Tibial nerve (tissue), 4 donors: Measurements from ENCODE around the gene ANOS1. TPM values are rescaled to one million over a fixed set of nuclear protein-coding genes. Genes with fewer than 3 reads are reported as not detected.

Experiments used
- DNase-seq, 2 donors: peaks; one replicate each; pipeline ENCODE4 v3.0.0-alpha.2; 2019; ENCODE audit warnings: low spot score in 2 of 2
- H3K27ac ChIP-seq, 4 donors: fragments of 200-600 bp; sonication (generic) in 3 of 4; one replicate each; pipeline ENCODE4 v1.5.1; 2017 to 2019; ENCODE audit warnings: mild to moderate bottlenecking in 1 of 4
- H3K27me3 ChIP-seq, 2 donors: fragments of 200-600 bp; sonication (generic) in 1 of 2; one replicate each; pipeline versions ENCODE4 v1.5.1 to v1.6.0; 2017 to 2019
- H3K36me3 ChIP-seq, 3 donors: fragments of 200-600 bp; sonication (generic); one replicate each; pipeline ENCODE4 v1.5.1; 2018 to 2019
- H3K4me1 ChIP-seq, 4 donors: fragments of 200-600 bp; sonication (generic) in 3 of 4; one replicate each; pipeline ENCODE4 v1.5.1; 2017 to 2019
- H3K4me3 ChIP-seq, 4 donors: fragments of 200-600 bp; sonication (generic) in 3 of 4; one replicate each; pipeline ENCODE4 v1.5.1; 2017 to 2019; ENCODE audit warnings: mild to moderate bottlenecking in 1 of 4, moderate library complexity in 1 of 4
- H3K9me3 ChIP-seq, 4 donors: fragments of 200-600 bp; sonication (generic) in 3 of 4; one replicate each; pipeline ENCODE4 v1.5.1; 2017 to 2019
- CTCF ChIP-seq, 5 experiments: fragments of 200-600 bp in 3 of 5; fragments of 450-650 bp in 2 of 5; sonication (generic) in 3 of 5; IDR thresholded peaks; one replicate each; pipeline ENCODE4 v1.5.1; 2016 to 2019; ENCODE audit warnings: antibody characterized with exemption in 5 of 5, mild to moderate bottlenecking in 3 of 5, moderate library complexity in 2 of 5
- EP300 ChIP-seq, 2 donors: sonication (generic); formaldehyde crosslinking; IDR thresholded peaks; one replicate each; pipeline ENCODE4 v1.6.1; 2017; ENCODE audit warnings: antibody characterized with exemption in 2 of 2, mild to moderate bottlenecking in 1 of 2
- POLR2A ChIP-seq, 2 donors: fragments of 450-650 bp; IDR thresholded peaks; one replicate each; pipeline ENCODE4 v1.6.1; 2017; ENCODE audit warnings: antibody characterized with exemption in 2 of 2, mild to moderate bottlenecking in 2 of 2, moderate library complexity in 2 of 2
- WGBS, 2 donors: methylation state at CpG; one replicate each; pipeline ENCODE4 v1.1.5; 2018; 5-methylcytosine and 5-hydroxymethylcytosine counted together
- total RNA-seq, 4 donors: library from RNA; depleted of rRNA; stranded (reverse); fragments of >200 nt; gene quantifications; one replicate each; pipeline ENCODE4 v1.1.0, GENCODE V29; 2016

Gene ANOS1
- total RNA-seq, 4 donors from 2014 or later: 7.5 to 14.4 (median 10.9) TPM

DNA sequence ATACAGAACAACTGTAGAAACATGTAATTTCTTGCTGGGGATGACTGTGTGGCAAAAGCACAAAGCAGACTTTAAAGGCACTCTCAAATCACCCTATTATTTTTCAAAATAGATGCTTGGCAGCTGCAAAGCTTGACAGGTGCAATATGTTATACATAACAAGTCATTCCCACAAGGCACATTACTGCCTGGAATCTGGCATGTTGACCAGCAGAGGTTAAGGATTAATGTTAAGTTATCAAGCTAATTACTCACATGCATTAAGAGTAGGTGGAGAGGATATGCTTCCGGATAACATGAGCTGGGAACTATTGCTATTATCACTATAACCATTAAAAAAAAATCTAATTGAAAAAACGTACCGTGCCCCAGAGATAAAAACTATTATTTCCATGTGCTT lies 17.8 kb downstream of the ANOS1 start:
- Histone ChIP-seq H3K27me3 (no peaks in the 10 kb centered on the region), H3K4me1 (no peaks in the 10 kb centered on the region), H3K36me3 (no peaks in the 10 kb centered on the region), H3K9me3 (no peaks in the 10 kb centered on the region), H3K4me3 (no peak overlapping the region), H3K27ac (no peak overlapping the region)
- TF ChIP-seq EP300 (IDR thresholded peaks at IDR 0.05) (no peak), CTCF (IDR thresholded peaks at IDR 0.05) (no peak), POLR2A (IDR thresholded peaks at IDR 0.05) (no peak)
- 58 to 62% methylated on average over 3 of the region's 3 CpGs for WGBS, 2 donors
- DNase-seq: no peak

DNA sequence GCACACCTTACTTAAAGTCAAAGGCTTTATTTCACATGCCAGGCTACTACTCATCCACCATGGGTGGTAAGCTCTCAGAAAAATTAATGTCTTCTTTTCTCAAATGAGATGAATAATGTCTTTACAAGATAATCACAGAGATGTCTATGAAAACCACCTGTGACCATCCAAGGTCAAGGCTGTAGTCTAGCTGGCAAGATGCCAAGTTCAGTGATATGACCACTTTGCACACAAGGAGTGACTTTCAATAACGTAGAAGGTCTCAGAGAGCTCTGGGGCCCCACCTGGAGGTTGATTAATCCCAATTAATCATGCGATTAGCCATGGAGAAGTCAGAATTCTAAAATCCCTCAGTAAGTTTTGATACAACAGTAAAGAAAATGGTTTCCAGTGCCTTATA lies 20.5 kb downstream of the ANOS1 start:
- Histone ChIP-seq H3K4me1 (no peaks in the 10 kb centered on the region), H3K36me3 (no peaks in the 10 kb centered on the region), H3K9me3 (no peaks in the 10 kb centered on the region), H3K27me3 (no peaks in the 10 kb centered on the region), H3K27ac (no peak overlapping the region), H3K4me3 (no peak overlapping the region)
- TF ChIP-seq EP300 (IDR thresholded peaks at IDR 0.05) (no peak), CTCF (IDR thresholded peaks at IDR 0.05) (no peak), POLR2A (IDR thresholded peaks at IDR 0.05) (no peak)
- 77 to 78% methylated on average over 2 of the region's 2 CpGs for WGBS, 2 donors
- DNase-seq: no peak

GRCh38 chrX:8704184-8704583 lies 27.8 kb downstream of the ANOS1 start:
- no peak overlapping the region for H3K27ac ChIP-seq
- H3K36me3 ChIP-seq: no peaks in the 10 kb centered on the region
- H3K9me3 ChIP-seq: no peaks in the 10 kb centered on the region
- no peak for DNase-seq
- H3K4me1 ChIP-seq: no peaks in the 10 kb centered on the region
- 75 to 85% methylated on average over 2 of the region's 2 CpGs for WGBS, 2 donors
- H3K27me3 ChIP-seq: no peaks in the 10 kb centered on the region
- TF ChIP-seq POLR2A (IDR thresholded peaks at IDR 0.05) (no peak), CTCF (IDR thresholded peaks at IDR 0.05) (no peak), EP300 (IDR thresholded peaks at IDR 0.05) (no peak)
- no peak overlapping the region for H3K4me3 ChIP-seq

DNA sequence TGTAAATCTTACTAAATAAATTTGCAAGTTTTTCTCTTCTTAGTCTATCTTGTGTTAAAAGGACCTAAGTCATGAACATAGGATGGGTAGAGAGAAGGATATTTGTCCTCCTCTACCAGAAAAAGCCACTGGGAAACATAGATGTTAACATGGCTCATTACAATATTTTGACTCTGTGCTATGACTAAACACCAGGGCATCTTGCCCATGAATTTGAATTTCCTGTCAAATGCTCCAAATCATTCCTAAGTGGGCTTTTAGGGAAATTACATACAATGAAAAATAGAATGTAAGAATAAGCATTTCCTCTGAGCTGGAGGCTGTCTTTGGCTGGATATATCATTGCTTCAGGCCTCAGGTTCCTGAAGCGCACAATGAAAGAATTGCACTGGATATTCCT lies 39.1 kb downstream of the ANOS1 start:
- WGBS, 2 donors: 89 to 92% methylated on average over 1 of the region's 1 CpG
- Histone ChIP-seq H3K9me3 (no peaks in the 10 kb centered on the region), H3K4me1 (peaks cover 0 to 4% (median 0%) of the 10 kb centered on the region in 4 donors), H3K27ac (no peak overlapping the region), H3K36me3 (no peaks in the 10 kb centered on the region), H3K4me3 (no peak overlapping the region), H3K27me3 (no peaks in the 10 kb centered on the region)
- TF ChIP-seq CTCF (IDR thresholded peaks at IDR 0.05): no peak
- no peak for TF ChIP-seq POLR2A (IDR thresholded peaks at IDR 0.05)
- TF ChIP-seq EP300 (IDR thresholded peaks at IDR 0.05): no peak
- DNase-seq: no peak

DNA sequence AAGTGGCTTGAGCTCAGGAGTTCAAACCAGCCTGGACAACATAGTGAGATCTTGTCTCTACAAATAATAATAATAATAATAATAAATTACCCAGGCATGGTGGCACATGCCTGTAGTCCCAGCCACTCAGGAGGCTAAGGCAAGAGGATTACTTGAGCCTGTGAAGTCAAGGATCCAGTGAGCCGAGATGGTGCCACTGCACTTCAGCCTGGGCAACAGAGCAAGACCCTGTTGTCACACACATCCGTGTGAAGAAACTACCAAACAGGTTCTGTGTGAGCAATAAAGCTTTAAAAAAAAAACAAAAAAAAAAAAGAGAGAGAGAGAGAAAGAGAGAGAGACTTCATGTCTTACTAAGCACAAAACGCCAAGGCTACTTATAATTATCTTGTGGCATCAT lies 42.5 kb downstream of the ANOS1 start:
- no peaks in the 10 kb centered on the region for H3K36me3 ChIP-seq
- WGBS, 2 donors: 69 to 79% methylated on average over 3 of the region's 3 CpGs
- H3K4me1 ChIP-seq: peaks cover 0 to 4% (median 0%) of the 10 kb centered on the region in 4 donors
- no peak overlapping the region for H3K27ac ChIP-seq
- H3K9me3 ChIP-seq: no peaks in the 10 kb centered on the region
- H3K27me3 ChIP-seq: no peaks in the 10 kb centered on the region
- no peak for TF ChIP-seq POLR2A (IDR thresholded peaks at IDR 0.05)
- no peak for TF ChIP-seq EP300 (IDR thresholded peaks at IDR 0.05)
- TF ChIP-seq CTCF (IDR thresholded peaks at IDR 0.05): no peak
- DNase-seq: no peak
- H3K4me3 ChIP-seq: no peak overlapping the region
